GM12878 (cell line): ENCODE measurements around the gene TMEM214. TPM values are rescaled to one million over a fixed set of nuclear protein-coding genes. Genes with fewer than 3 reads are reported as not detected.

Source experiments
- ATAC-seq: fragments of 200-7000 bp; cut with Tn5 transposase; 3 replicates; pipeline ENCODE4 v1.9.1; 2020; ENCODE audit warnings: mild to moderate bottlenecking, moderate library complexity
- BruUV-seq: library from RNA; stranded (reverse); fragments of 400-500 nt; replicated peaks from 2 replicates; lab custom pipeline; 2021; lab: Mats Ljungman, UMichigan
- CTCF ChIA-PET: fragments of 300-600 bp; sonication (Branson Sonifier 250); formaldehyde crosslinking; extraction: SDS; loops from one replicate; lab custom pipeline; 2021; ENCODE audit warnings: inconsistent platforms; lab: Yijun Ruan, JAX
- POLR2A ChIA-PET: fragments of 350-600 bp; formaldehyde crosslinking; extraction: SDS; loops from one replicate; lab custom pipeline; 2021; ENCODE audit warnings: inconsistent platforms; lab: Charles Lee
- RAD21 ChIA-PET: fragments of 300-600 bp; sonication (Branson Sonifier 250); formaldehyde crosslinking; loops from one replicate; lab custom pipeline; 2023; ENCODE audit warnings: antibody characterized with exemption; ENCODE audit not compliant: unreplicated experiment; lab: Charles Lee
- SMC1A ChIA-PET: fragments of 300-600 bp; sonication (Branson Sonifier 250); formaldehyde crosslinking; loops from one replicate; lab custom pipeline; 2023; ENCODE audit not compliant: unreplicated experiment, uncharacterized antibody; lab: Charles Lee
- DNase-seq: peaks from one replicate; pipeline ENCODE4 v3.0.0-alpha.2; 2011; ENCODE audit warnings: low read depth, low spot score
- FAIRE-seq: peaks from 3 replicates; lab custom pipeline; 2011; peaks lifted over from hg19 to GRCh38; lab: Jason Lieb, UNC
- H2AFZ ChIP-seq: 2 replicates; pipeline ENCODE4 v1.6.0; 2011; ENCODE audit warnings: low read depth, low read length, control low read depth; ENCODE audit not compliant: control insufficient read depth
- H3K27ac ChIP-seq: 2 replicates; pipeline ENCODE4 v1.5.1; 2011; ENCODE audit warnings: control low read depth; ENCODE audit not compliant: control insufficient read depth, insufficient read depth
- H3K27me3 ChIP-seq, 2 experiments: replicated peaks in 1 of 2; 2 replicates each; pipeline versions ENCODE4 v1.6.0 to v1.6.1; 2011; ENCODE audit warnings: low read length in 1 of 2; ENCODE audit not compliant: control insufficient read depth in 2 of 2, insufficient read depth in 2 of 2
- H3K36me3 ChIP-seq, 2 experiments: 2 replicates each; pipeline ENCODE4 v1.5.1; 2011; ENCODE audit warnings: low read length in 1 of 2; ENCODE audit not compliant: control insufficient read depth in 2 of 2, insufficient read depth in 2 of 2
- H3K4me1 ChIP-seq: 2 replicates; pipeline ENCODE4 v1.6.1; 2011; ENCODE audit warnings: mild to moderate bottlenecking, low read length, moderate library complexity, mixed read lengths; ENCODE audit not compliant: control insufficient read depth, insufficient read depth
- H3K4me2 ChIP-seq: 2 replicates; pipeline ENCODE4 v1.6.0; 2011; ENCODE audit warnings: control low read depth; ENCODE audit not compliant: control insufficient read depth, insufficient read depth
- H3K4me3 ChIP-seq: fragments of 200-600 bp; sonication (generic); 2 replicates; pipeline ENCODE4 v1.5.1; 2016
- H3K79me2 ChIP-seq: 2 replicates; pipeline ENCODE4 v1.6.0; 2011; ENCODE audit warnings: low read length; ENCODE audit not compliant: control insufficient read depth, insufficient read depth
- H3K9ac ChIP-seq: 2 replicates; pipeline ENCODE4 v1.8.0; 2011; ENCODE audit warnings: low read length, control low read depth, mixed read lengths; ENCODE audit not compliant: control insufficient read depth, insufficient read depth
- H3K9me3 ChIP-seq: replicated peaks from 3 replicates; pipeline ENCODE4 v1.5.1; 2011; ENCODE audit warnings: mild to moderate bottlenecking, low read length; ENCODE audit not compliant: control insufficient read depth, insufficient read depth
- H4K20me1 ChIP-seq: 2 replicates; pipeline ENCODE4 v1.6.0; 2011; ENCODE audit not compliant: control insufficient read depth, insufficient read depth
- BHLHE40 ChIP-seq, 2 experiments: fragments of 450-650 bp in 1 of 2; IDR thresholded peaks; 2 replicates each; pipeline ENCODE4 v1.6.1; 2011 to 2017; ENCODE audit warnings: low read depth in 2 of 2, borderline replicate concordance in 1 of 2, improper control_type of control experiment in 1 of 2, low read length in 1 of 2, mild to moderate bottlenecking in 1 of 2
- BMI1 ChIP-seq: fragments of 450-650 bp; IDR thresholded peaks from 2 replicates; pipeline ENCODE4 v1.6.1; 2016; ENCODE audit warnings: mild to moderate bottlenecking, moderate library complexity, borderline replicate concordance
- ESRRA ChIP-seq: IDR thresholded peaks from 2 replicates; pipeline ENCODE4 v1.6.1; 2012; ENCODE audit warnings: mild to moderate bottlenecking, low read length, improper control_type of control experiment
- HDAC6 ChIP-seq: fragments of 200-600 bp; sonication (generic); IDR thresholded peaks from one replicate; pipeline ENCODE4 v1.8.0; 2017; ENCODE audit warnings: antibody characterized with exemption; ENCODE audit not compliant: unreplicated experiment
- NBN ChIP-seq: fragments of 450-650 bp; IDR thresholded peaks from 2 replicates; pipeline ENCODE4 v1.6.1; 2016
- NR2C2 ChIP-seq: IDR thresholded peaks from 2 replicates; pipeline ENCODE4 v1.6.1; 2011; ENCODE audit warnings: borderline replicate concordance, low read depth; ENCODE audit not compliant: control insufficient read depth, insufficient read length
- NRF1 ChIP-seq: conservative IDR thresholded peaks from 2 replicates; pipeline ENCODE4 v1.6.1; 2011; ENCODE audit warnings: mild to moderate bottlenecking, low read depth, low read length, improper control_type of control experiment
- PAX8 ChIP-seq: fragments of 450-650 bp; IDR thresholded peaks from 2 replicates; pipeline ENCODE4 v1.6.1; 2017; ENCODE audit warnings: mild to moderate bottlenecking, moderate library complexity
- POU2F2 ChIP-seq: IDR thresholded peaks from 3 replicates; pipeline ENCODE4 v1.6.1; 2011; ENCODE audit warnings: low read depth, mild to moderate bottlenecking, low read length, borderline replicate concordance
- SMARCA5 ChIP-seq: fragments of 450-650 bp; IDR thresholded peaks from 2 replicates; pipeline ENCODE4 v1.6.1; 2017; ENCODE audit warnings: mild to moderate bottlenecking
- SUPT20H ChIP-seq: IDR thresholded peaks from 2 replicates; pipeline ENCODE4 v1.6.1; 2011; ENCODE audit warnings: low read depth, mild to moderate bottlenecking, low read length, moderate library complexity, borderline replicate concordance; ENCODE audit not compliant: control insufficient read depth
- SUZ12 ChIP-seq: fragments of 200-600 bp; sonication (generic); IDR thresholded peaks from one replicate; pipeline ENCODE4 v1.6.1; 2018; ENCODE audit warnings: antibody characterized with exemption, mild to moderate bottlenecking; ENCODE audit not compliant: unreplicated experiment
- TARDBP ChIP-seq: IDR thresholded peaks from 2 replicates; pipeline ENCODE4 v1.6.1; 2016; ENCODE audit warnings: borderline replicate concordance
- ZNF274 ChIP-seq: IDR thresholded peaks from one replicate; pipeline ENCODE4 v1.8.0; 2011; ENCODE audit not compliant: insufficient read length, insufficient read depth
- WGBS: methylation state at CpG from one replicate; pipeline ENCODE4 v1.1.6; 2016; ENCODE audit warnings: low lambda C conversion rate; ENCODE audit not compliant: insufficient replicate concordance, insufficient coverage; ENCODE audit errors: missing lambda C conversion rate; 5-methylcytosine and 5-hydroxymethylcytosine counted together
- in situ Hi-C: fragments of 300-500 bp; cut with MboI; formaldehyde crosslinking; loops from 9 replicates; pipeline ENCODE4 v1.14.3; 2018; ENCODE audit warnings: mixed read lengths
- intact Hi-C: fragments of 100-400 bp; cut with micrococcal nuclease; formaldehyde crosslinking; loops from one replicate; pipeline ENCODE4 v1.14.2; 2022; ENCODE audit not compliant: unreplicated experiment
- polyA plus RNA-seq, 11 experiments: library from polyadenylated mRNA; depleted of rRNA in 4 of 11; unstranded in 6 of 11; stranded (reverse) in 5 of 11; fragments of >200 nt; fragmentation: Nextera tagmentation in 4 of 11; fragmentation: Illumina TruSeq in 1 of 11; extraction: Ambion mirVana in 4 of 11; extraction: Trizol in 1 of 11; gene quantifications; 1 replicate in 1 of 11; 2 replicates in 10 of 11; pipeline versions ENCODE4 v1.2.1 to v1.2.3, GENCODE V29; 2011 to 2016; ENCODE audit warnings: inconsistent platforms in 2 of 11, missing spikeins in 2 of 11, low read depth in 1 of 11
- total RNA-seq, 4 experiments: library from RNA; depleted of rRNA in 3 of 4; stranded (reverse); fragments of >200 nt in 3 of 4; fragmentation: Illumina TruSeq in 1 of 4; extraction: Trizol in 1 of 4; gene quantifications; 2 replicates each; pipeline versions ENCODE4 v1.2.1 to v1.2.3, GENCODE V29; 2013 to 2021

Gene TMEM214
- total and polyA plus RNA-seq, 10 of the 15 experiments (the other 5 are each of a cell fraction or from before 2014, with no cell fraction given): 10.4 to 79.2 (median 45.0) TPM

- no peak overlapping the region for H3K4me2 ChIP-seq
- H3K36me3 ChIP-seq: no peaks in the 10 kb centered on the region
- H3K9me3 ChIP-seq: no peaks in the 10 kb centered on the region
- DNase-seq: no peak
- WGBS: 0% methylated on average over 1 of the region's 1 CpG
- intact Hi-C loops: no loop called here
- TF ChIP-seq TARDBP (no peak), SUZ12 (no peak), SUPT20H (no peak), SMARCA5 (no peak), NBN (no peak), BHLHE40 (IDR thresholded peaks at IDR 0.05; ENCODE audit: borderline replicate concordance in 1 of 2, low read depth in 2 of 2, low read length in 1 of 2) (no peak), NR2C2 (no peak), ESRRA (no peak), HDAC6 (no peak), NRF1 (no peak), PAX8 (no peak), ZNF274 (no peak), POU2F2 (no peak), BMI1 (no peak)
- ChIA-PET RAD21 (interaction anchor here (1.0 kb wide), 1 partner anchor 18 kb away, joined by 3 read pairs; no protein-coding TSS in a partner anchor), POLR2A (interaction anchor here (0.7 kb wide), 1 partner anchor 112 kb away, joined by 3 read pairs; no protein-coding TSS in a partner anchor), SMC1A (interaction anchor here (1.0 to 1.6 kb wide), 3 partner anchors 20 to 33 kb away, joined by 3 to 4 read pairs (median 3); no protein-coding TSS in a partner anchor), CTCF (interaction anchor here (1.5 kb wide), 1 partner anchor 22 kb away, joined by 4 read pairs; no protein-coding TSS in a partner anchor)
- FAIRE-seq: no peak
- H3K9ac ChIP-seq: no peak overlapping the region
- no peaks in the 10 kb centered on the region; a peak in 2 of 4 replicates for H3K27me3 ChIP-seq
- BruUV-seq: no TSS peak
- no peaks in the 10 kb centered on the region for H4K20me1 ChIP-seq
- no peak overlapping the region for H3K4me3 ChIP-seq
- no peaks in the 10 kb centered on the region for H3K79me2 ChIP-seq
- no peak overlapping the region for H3K27ac ChIP-seq
- H2AFZ ChIP-seq: no peak overlapping the region
- H3K4me1 ChIP-seq: no peaks in the 10 kb centered on the region
- in situ Hi-C loops: no loop called here
- no peak for ATAC-seq
Observed at GRCh38 chr2:26994983-26995382, 37.8 kb upstream of the TMEM214 start.
